Muscle of arm (tissue), 12 donors: ENCODE measurements around the gene CDH22. TPM values are rescaled to one million over a fixed set of nuclear protein-coding genes. Genes with fewer than 3 reads are reported as not detected.

ENCODE experiments used
- DNase-seq: peaks from one replicate; pipeline ENCODE4 v3.0.0-alpha.2; 2013
- polyA plus RNA-seq, 12 donors: library from polyadenylated mRNA; unstranded; fragments of 120-200 nt; gene quantifications; one replicate each; pipeline ENCODE4 v1.2.1, GENCODE V29; 2013; ENCODE audit not compliant: insufficient read length in 12 of 12

Gene CDH22
- polyA plus RNA-seq, 12 donors: 0.09 to 0.59 (median 0.24) TPM; not detected in 2

DNA sequence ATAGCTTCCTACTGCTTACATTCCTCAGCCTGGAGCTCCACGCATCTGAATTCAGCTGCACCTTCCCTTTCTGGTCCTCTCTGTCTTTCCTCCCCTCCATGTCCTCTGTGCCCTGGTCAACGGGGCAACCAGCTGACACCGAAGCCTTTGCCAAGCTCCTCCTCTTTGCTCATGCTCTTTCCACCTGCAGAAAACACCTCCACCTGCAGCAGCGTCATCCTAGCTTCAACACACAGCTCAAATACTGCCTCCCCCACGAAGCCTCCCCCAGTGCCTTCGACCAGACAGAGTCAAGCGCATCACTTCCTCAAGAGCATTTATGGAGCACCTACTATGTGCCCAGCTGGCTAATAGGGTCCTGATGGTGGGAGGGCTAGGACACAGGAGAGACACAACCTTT, 9.2 kb downstream of the CDH22 start:
- DNase-seq: no peak

DNA sequence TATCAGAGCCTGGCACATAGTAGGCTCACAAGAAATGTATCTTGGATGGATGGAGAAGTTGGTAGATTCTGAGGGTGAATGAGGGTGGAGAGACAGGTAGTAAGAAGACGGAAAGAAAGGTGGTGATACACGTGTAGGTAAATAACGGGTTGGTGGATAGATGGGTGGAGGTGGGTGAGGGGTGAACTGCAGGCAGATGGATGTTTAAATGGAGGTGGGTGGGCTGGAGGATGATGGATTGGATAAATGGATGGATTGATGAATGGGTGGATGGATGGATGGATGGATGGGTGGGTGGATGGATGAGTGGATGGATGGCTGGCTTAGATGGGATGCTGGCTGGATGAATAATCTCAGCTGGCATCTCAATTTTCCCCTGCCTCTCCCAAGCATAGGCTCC, 9.9 kb downstream of the CDH22 start:
- no peak for DNase-seq

DNA sequence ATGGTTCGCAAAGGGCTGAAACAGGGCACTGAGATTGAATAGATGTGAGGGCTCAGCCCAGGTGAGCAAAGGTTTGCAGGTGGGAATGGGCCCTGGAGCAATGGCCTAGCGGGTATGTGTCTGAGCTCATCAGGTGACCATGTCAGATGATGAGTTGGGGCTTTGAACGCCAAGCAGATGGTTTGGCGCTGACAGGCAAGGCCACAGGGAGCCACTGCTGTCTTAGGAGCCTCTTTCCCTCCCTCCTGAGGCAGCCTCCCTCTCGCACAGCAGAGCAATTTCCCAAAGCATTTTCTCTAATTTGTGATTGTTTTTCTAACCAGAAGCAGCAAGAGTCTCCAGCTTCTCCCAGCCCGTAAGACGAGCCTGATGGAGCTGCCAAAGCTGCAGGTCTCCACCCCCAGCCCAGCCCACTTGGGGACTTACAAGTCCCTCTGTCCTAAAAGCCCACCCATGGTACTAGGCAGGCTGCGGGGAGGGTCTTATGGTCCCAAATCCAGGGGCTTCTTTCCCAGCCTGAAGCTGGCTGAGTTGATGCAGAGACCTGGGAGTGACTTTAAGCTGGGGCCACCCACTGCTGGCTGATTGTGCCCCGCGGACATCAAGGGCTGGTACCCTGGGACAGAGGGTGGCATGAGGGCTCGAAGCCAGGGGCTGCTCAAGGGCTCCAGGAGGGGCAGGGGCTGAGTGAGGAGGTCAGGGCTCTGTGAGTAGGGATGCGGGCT, 11.6 kb downstream of the CDH22 start:
- DNase-seq: no peak

DNA sequence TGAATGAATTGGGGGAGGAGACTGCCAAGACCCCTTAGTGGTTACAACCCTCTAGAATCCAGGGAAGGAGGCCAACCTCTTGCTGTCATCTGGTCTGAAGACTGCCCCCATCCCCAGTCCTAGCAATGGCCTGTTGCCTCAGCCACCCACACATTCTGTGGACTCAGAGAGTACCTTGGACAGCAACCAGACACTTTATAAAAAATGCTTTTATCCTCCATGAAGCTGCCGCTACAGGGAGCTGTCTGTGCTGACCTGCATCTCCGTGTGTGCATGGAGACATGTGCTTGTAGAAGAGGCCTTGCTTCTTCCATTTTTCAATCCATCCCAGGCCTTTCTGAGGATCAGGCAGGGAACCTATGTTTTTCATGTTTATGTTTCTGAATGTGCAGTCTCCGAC, 15.2 kb downstream of the CDH22 start:
- DNase-seq: peak; percentile 29

DNA sequence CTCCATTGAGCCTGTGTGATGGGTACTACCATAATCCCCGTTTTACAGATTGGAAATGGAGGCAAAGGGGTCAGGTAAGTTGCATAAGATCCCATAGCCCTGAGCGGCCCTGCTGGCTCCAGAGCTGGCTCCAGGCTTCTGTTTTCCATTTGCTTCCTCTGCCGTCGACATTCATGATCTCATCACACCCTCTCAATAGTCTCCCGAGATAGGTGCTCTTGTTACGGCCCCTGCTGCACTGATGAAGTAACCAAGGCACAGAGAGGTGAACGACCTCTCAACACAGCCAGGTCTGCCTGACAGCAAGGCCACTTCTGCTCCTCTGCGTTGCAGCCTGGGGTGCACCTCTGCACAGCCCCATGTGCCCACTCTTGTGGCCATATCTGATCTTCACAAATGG, 16.9 kb downstream of the CDH22 start:
- DNase-seq: no peak

DNA sequence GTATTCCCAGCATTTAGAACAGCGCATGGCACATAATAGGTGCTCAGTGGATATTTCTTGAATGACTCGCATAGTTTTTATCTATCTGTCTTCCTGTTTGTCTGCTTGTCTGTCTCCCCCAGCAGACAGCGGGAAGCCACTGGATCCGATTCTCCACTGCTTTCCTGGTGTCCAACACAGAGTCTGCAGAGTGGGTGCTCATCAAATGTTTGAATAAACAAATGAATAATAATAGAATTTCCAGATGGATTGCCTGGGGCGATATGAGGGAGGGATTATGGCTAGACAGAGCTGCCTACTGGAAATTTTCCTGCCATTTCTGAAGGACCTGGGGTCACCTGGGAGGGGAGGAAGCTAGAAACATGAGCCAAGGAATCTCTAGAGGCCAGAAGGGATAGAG, 18.9 kb downstream of the CDH22 start:
- no peak for DNase-seq

DNA sequence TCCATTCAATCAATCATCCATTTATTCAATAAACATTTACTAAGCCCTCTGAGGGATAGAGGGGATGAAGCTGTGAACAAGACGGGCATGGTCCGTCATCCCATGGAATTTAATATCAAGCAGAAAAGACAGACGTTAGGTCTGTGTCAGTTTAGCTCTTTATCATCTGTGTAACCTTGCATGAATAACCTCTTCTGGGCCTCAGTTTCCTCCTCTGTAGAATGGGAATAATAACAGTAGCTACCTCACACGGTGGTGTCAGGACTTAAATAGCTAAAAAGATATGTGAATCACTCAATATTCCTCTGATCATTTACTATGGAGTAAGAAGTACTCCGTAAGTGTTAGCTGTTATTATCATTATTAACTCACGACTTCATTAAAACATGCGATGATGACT, 21.3 kb downstream of the CDH22 start:
- DNase-seq: no peak

DNA sequence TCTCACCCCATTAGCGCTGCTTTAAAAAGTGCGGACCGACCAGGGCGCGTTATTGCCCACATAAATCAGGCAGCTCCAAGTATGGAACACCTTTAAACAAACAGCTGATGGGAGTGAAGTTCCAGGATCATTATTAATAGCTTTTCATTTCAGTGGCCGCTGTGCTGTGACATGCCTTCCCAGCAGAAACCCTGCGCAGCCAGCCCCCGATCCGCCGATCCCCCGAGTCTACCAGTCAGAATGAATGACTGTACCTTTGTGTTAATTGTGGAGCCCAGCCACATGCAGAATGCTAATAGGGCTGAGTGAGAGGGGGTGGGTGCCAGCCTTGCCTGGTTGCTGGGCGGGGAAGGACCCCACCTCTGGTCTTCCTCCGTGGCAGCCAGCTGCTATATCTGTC, 21.9 kb downstream of the CDH22 start:
- DNase-seq: no peak

DNA sequence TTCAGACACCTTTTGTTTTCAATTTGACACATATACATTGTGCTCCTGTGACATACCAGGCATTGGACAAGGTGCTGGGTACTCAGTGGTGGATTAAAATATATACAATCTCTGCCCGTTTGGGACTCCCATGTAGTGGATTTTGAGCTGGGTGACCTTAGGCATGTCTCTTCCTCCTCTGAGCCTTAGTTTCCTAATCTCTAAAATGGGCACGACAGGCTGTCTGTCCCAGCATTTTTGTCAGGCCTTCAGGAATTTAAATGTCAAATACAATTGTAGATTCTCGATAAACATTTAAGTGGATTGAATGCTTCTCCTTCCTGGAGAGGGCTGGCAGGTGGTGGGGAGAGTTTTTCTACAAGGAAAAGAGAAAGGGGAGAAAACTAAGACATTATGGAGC, 22.6 kb downstream of the CDH22 start:
- no peak for DNase-seq

DNA sequence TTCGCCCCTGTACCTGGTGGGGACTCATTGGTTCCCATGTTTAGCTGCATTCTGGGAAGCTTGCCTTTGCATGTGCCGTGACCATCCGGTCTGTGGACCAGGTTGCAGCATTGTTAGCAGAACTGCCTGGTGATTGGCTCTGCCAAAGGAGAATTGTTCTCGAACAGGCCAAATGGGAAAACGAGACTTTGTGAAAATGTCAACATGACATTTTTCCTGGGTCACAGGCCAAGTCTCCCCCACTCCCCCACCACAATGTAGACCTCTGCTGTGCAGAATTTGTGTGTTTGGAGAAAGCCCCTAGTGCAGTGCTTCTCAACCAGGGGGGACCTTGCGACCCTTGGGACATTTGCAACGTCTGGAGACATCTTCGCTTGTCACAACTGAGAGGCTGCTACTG, 23.2 kb downstream of the CDH22 start:
- DNase-seq: no peak

DNA sequence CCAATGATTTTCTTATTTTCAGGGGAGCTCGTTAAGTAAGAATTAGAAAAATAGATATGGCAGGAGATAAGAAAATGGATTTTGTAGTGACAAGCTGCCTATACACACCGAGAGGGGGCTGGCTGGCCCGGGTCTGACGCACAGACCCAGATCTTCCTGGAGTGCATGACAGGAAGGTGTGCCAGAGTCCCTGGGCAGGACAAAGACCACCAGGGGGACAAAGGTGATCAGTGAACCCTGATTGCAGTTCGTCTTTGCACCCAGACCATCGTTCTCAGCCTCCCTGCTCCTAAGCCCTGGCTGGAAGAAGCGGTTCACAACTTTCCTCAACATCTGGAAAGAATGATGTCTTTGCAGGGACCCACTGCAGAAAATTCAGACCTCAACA, 24.3 kb downstream of the CDH22 start:
- no peak for DNase-seq

DNA sequence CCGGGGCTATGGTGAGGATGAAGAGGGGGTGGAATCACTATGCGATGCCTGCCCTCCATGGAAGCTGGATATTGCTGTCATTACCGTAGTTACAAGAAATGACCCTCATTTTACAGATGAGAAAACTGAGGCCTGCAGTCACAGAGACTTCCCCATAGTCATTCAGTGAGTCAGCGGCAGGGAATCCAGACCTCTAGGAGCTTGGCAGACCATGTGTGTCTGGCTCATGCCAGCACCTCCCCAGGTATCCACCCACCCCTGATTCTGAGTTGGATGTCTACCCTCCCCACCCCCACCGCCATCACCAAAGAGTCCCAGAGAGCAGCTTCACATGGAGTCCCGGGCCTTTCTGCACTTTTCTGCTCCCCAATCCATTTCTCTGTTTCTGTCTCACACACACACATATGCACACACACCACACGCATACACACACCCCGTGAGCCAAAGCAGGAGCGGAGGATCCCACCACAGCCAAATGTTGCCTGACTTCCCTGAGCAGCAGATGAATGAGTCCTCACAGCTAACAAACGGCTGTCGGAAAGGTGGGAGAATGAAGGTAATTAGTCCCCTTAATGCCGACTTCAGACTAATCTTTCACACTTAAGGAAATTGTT, 24.8 kb downstream of the CDH22 start:
- DNase-seq: no peak

DNA sequence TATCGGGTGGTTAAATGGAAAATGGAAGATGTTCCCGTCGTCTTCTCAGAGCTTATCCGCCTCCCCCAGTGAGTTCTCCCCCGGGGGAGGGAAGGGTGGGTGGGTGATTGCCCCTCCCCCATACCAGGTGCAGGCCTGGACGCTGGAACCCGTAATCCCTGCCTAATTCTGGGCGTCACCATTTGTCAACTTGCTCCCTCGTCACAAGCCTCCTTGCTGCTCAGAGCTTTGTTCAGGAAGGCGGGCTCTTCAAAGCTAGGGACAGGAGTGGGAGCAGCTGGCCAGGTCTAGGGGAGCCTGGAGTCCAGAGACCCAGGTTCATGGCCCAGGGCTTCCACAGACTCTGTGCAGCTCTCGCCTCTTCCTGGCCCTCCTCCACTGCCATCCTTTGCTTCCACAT, 25.6 kb downstream of the CDH22 start:
- DNase-seq: no peak

DNA sequence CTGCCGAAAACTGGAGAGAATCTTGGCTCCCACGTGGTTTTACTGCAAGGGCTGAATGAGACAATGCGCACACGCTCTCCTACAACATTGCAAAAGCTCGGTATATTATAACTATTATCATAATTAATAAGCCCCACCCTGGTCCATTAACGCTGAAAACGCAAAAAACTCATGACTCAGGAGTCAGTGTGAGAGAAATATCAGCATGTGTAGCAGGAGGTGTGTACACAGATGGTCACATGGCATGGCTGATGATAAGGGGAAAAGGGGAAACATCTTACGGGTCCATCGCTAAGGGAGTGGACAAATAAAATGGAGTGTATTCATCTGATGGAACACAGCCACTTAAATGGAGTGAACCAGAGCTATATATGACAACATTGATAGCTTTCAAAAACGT, 29.2 kb downstream of the CDH22 start:
- no peak for DNase-seq

DNA sequence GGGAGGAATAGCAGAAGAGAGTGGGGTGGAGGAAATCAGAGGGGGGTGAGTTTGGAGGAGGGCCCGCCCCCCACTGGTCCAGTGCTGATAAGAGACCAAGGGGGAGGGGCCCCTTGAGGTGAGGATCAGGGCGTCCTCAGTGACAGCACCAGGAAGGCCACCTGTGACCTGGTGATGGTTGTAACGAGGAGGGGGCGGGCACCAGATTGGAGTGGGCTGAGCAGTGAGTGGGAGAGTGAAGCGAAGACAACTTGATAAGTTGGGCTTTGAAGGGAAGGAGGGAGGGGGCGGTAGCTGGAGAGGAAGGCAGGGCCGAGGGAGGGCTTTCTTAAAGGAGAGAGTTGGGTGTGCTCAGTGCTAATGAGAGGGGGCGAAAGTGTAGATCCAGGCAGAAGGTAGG, 30.7 kb downstream of the CDH22 start:
- no peak for DNase-seq

DNA sequence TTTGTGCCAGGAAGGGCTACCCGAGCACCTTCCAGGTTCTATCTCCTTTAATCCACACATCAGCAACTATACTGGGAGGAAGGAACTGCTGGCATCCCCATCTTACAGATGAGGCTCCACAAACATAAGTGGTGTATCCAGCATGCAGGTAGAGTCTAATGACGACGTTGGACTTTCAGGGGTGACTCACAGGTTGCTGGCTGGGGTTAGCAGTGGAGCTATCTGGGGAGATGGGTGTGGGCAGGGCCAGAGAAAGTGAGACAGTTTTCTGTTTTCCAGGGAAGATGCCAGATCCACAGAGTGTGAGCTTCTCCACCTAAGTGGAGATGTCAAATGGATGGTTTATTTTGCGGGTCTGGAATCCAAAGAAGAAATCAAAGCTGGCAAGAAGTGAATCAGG, 31.8 kb downstream of the CDH22 start:
- no peak for DNase-seq

DNA sequence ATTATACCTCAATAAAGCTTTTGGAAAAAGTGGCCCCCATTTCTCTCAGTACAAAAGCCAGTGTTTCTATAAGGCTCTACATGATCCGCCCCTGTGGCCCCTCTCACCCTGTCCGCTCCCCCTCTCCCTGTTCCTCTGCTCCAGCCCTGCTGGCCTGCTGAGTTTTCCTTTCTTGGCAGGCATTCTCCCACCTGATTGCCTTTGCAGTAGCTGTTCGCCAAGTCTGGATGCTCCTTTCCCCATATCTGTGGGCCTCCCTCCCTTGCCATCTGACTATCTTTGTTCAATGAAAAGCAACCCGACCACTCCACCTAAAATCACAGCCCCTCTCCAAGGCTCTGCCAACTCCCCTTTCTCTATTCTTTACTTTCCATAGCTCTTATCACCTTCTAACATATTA, 33.2 kb downstream of the CDH22 start:
- DNase-seq: no peak

DNA sequence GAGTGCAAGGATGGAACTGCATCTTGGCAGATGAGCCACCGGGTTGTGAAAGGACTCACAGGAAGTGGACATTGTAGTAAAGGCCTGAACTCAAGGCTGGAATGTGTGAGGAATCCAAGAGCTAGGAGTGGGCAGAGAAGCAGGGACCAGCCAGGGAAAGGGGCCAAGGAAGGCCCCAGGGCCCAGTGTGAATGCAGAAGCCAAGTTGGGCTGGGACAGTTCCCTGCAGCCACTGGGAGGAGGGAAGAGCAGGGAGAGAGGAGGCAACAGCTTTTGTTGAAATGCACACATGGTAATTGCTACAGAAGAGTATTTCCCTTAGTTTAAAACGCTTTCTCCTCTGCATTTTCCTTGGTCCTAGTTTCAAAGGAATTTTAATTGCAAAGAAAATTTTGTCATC, 34.6 kb downstream of the CDH22 start:
- no peak for DNase-seq

DNA sequence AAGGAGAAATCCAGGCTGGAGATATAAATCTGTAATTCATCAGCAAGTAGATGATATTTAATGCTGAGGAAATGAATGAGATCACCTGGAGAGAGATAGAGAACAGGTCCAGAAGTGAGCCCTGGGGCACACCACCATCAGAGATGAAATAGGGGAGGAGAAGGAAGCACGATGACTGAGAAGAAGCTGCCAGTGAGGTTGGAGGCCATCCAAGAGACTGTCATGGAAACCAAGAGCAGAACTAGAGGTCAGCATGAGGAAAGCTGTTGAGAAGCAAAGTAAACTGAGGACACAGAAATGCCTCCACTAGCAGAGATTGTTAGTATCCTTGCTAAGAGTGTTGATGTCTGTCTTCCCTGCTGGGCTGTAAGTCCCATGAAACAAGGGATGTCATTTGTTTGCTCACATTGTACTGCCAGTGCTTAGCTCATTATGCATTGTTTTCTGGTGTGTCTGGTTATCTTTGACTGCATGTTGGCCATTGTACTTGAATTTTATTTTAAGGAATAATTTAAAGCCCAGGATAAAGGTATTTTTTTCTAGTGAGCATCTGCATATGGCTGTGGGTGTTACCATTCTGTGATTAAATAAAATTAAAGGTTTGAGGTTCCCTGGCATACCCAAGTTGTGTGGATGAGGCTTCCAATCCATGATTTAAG, 35.8 kb downstream of the CDH22 start:
- DNase-seq: no peak

DNA sequence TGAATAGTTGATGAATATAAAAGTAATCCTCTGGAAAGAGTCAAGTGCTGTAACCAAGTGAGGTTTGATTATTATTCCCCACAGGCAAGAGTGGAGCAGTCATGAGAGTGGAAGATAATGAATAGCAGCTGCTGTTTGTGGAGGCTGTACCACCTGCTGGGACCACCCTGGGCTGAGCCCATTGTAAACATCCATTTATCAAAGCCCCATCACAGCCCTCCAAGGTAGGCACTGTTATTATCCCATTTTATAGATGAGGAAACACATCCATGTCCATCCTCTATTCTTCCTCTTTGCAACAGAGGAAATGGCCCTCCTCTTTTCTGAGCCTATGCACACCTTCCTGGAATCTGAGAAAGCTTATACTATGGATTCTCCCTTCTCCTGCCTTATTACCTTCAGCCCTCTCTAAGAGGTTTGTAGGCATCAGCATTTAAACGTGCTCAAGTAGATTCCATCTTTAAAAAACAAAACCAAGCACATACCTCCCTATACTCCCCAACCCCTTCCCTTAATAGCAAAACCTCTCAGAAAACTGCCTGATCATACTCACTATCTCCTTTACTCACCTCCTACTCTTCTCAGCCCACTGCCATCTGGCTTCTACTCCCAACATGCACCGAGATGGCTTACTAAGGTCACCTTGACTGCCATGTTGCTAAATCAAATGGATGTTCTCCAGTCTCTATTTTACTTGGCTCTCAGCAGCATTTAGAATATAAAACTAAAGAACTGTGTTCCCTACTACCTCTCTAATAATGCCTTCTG, 37.1 kb downstream of the CDH22 start:
- DNase-seq: no peak

DNA sequence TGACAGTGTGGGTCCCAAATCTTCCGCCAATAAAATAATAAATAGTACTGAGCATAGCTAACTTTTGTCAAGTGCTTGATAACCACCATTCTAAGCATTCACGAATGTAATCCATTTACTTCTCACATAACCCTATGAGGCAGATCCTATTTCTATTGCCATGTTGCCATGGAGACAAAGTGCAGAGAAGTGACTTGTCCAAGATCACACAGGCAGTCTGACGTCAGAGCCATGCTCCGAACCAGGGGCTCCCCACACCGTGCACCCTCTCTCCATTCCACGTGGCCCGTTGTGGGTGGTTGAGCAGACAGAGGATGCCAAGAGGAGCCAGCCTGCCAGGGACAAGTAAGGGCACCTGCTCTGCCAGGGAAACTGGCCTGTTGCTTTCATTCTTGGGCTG, 38.9 kb downstream of the CDH22 start:
- DNase-seq: no peak

DNA sequence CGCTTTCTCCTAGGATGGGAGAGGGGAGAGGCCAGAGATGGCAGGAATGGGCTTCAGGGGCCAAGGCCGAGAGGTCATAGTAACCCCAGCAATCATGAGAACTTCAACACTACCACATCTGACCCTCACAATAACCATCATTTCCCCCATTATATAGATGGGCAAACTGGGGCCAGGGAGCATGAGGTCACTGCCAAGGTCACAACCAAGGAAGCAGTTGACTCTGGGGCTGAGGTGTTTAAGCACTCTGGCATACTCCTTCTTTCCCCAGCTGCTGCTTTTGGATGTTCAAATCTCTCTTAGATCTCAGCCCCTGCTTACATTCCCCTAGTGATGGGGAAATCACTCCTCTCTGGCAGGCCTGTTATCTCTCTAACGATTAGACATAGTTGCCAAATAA, 39.6 kb downstream of the CDH22 start:
- DNase-seq: no peak

DNA sequence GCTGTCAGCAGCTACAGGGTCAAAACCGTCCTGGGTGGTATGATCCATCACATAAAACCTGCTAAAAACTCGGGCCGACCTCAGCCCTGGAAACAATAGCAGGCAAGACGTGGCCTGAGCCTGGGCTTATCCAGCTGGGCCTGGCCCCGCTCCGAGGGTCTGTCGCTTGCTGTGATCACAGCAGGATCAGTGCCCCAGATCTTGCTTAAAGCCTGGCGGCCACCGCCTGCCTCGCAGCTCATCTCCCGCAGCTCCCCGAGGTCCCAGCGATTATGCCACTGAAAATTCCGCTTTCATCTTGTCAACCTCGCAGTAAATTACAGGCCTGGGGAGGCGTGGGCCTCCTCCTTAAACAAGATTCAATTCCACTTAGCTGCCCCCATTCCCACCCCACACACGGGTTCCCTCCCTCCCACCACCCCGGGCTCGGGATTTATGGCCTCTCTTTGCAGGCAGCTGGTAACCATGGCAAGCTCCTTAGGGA, 40.1 kb downstream of the CDH22 start:
- DNase-seq: peak; percentile 15
